OCI-LY3 (cell line): Measurements from ENCODE around the gene USP47.

Source experiments
- H2AFZ ChIP-seq: fragments of 200-600, 300-600 bp; shearing (Covaris generic); 2 replicates; pipeline ENCODE4 v1.6.0; 2014; ENCODE audit warnings: antibody characterized with exemption, low read depth, low read length
- H3K27ac ChIP-seq: fragments of 200-600, 300-600 bp; sonication (generic); 2 replicates; pipeline ENCODE4 v1.5.1; 2014; ENCODE audit warnings: mild to moderate bottlenecking, low read length, moderate library complexity, mixed read lengths
- H3K27me3 ChIP-seq: fragments of 200-600, 300-600 bp; sonication (generic); 2 replicates; pipeline ENCODE4 v1.6.1; 2014; ENCODE audit warnings: low read depth, low read length, mixed read lengths
- H3K36me3 ChIP-seq: fragments of 200-600, 300-600 bp; sonication (generic); replicated peaks from 2 replicates; pipeline ENCODE3; 2014; ENCODE audit warnings: low read depth, low read length, mixed read lengths
- H3K4me1 ChIP-seq: fragments of 300-600, 200-600 bp; sonication (generic); 2 replicates; pipeline ENCODE4 v1.6.1; 2014; ENCODE audit warnings: low read length, mixed read lengths
- H3K4me2 ChIP-seq: fragments of 200-600, 300-600 bp; sonication (generic); 2 replicates; pipeline ENCODE4 v1.6.1; 2014; ENCODE audit warnings: low read length, mixed read lengths
- H3K4me3 ChIP-seq: fragments of 300-600, 200-600 bp; sonication (generic); 2 replicates; pipeline ENCODE4 v1.5.1; 2014; ENCODE audit warnings: antibody characterized with exemption, mild to moderate bottlenecking, low read length, moderate library complexity
- H3K79me2 ChIP-seq: fragments of 300-600, 200-600 bp; shearing (Covaris generic); 2 replicates; pipeline ENCODE4 v1.6.1; 2014; ENCODE audit warnings: mild to moderate bottlenecking, low read length, mixed read lengths
- H3K9ac ChIP-seq: fragments of 300-600, 200-600 bp; shearing (Covaris generic); 2 replicates; pipeline ENCODE4 v1.6.0; 2014; ENCODE audit warnings: mild to moderate bottlenecking, low read length, moderate library complexity
- H3K9me3 ChIP-seq: fragments of 200-600, 300-600 bp; shearing (Covaris generic); 2 replicates; pipeline ENCODE4 v1.6.1; 2014; ENCODE audit warnings: low read length, mixed read lengths; ENCODE audit not compliant: insufficient read depth
- H4K20me1 ChIP-seq: fragments of 200-600, 300-600 bp; sonication (generic); 2 replicates; pipeline ENCODE4 v1.6.1; 2016; ENCODE audit warnings: low read length, mixed read lengths; ENCODE audit not compliant: insufficient read depth
- CTCF ChIP-seq: fragments of 200-600, 300-600 bp; sonication (generic); IDR thresholded peaks from 2 replicates; pipeline ENCODE4 v1.5.1; 2014; ENCODE audit warnings: antibody characterized with exemption, low read length, low read depth
- EZH2phosphoT487 ChIP-seq: fragments of 200-600 bp; shearing (Covaris generic); IDR thresholded peaks from 2 replicates; pipeline ENCODE4 v1.6.1; 2018; ENCODE audit warnings: antibody characterized with exemption, mixed run types, low read depth

USP47 gene

DNA sequence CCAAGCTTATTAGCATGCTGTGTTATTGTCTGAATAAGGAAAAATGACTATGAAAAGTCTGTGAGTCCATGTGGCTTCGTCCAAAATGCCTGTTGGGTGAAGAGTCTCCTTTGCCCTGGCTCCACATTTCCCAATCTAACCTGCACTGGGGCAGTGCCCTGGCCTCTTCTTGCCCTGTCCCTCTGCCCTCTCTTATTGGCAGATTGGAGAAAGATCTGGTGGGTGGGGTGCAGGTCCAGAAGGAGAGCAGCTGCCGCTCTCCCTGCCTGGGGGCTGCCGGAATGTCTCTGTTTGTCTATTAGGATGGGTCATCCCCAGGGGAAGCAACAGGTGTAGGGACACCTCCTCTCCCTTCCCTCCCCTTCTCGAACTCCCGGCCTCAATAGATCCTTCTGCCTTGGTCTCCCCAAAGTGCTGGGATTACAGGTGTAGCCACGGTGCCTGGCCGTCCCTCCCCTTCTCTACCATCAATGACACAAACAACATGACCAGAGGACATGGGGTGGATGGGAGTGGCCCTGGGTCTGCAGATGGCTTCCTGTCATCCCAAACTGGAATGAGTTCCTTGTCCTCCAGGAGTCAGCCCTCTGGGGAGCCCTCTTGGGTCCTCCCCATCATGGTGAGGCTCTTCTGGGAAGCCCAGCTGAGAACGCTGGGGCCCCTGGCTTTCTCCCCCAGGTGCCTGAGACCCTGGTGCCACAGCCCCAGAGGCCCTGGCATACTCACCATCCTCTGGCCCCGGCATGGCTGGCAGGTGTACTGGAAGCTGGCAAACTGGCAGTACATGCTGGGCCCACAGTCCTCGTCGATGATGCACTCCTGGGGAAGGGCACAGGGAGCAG, 126.1 kb downstream of the USP47 start:
- Histone ChIP-seq H4K20me1 (no peaks in the 10 kb centered on the region), H3K9ac (no peak overlapping the region), H3K4me3 (no peak overlapping the region), H3K9me3 (no peaks in the 10 kb centered on the region), H3K4me2 (no peak overlapping the region), H3K79me2 (no peaks in the 10 kb centered on the region), H3K27me3 (no peaks in the 10 kb centered on the region), H3K4me1 (no peaks in the 10 kb centered on the region), H3K36me3 (no peaks in the 10 kb centered on the region), H3K27ac (no peak overlapping the region), H2AFZ (no peak overlapping the region)
- TF ChIP-seq EZH2phosphoT487 = no peak
- no peak for TF ChIP-seq CTCF

DNA sequence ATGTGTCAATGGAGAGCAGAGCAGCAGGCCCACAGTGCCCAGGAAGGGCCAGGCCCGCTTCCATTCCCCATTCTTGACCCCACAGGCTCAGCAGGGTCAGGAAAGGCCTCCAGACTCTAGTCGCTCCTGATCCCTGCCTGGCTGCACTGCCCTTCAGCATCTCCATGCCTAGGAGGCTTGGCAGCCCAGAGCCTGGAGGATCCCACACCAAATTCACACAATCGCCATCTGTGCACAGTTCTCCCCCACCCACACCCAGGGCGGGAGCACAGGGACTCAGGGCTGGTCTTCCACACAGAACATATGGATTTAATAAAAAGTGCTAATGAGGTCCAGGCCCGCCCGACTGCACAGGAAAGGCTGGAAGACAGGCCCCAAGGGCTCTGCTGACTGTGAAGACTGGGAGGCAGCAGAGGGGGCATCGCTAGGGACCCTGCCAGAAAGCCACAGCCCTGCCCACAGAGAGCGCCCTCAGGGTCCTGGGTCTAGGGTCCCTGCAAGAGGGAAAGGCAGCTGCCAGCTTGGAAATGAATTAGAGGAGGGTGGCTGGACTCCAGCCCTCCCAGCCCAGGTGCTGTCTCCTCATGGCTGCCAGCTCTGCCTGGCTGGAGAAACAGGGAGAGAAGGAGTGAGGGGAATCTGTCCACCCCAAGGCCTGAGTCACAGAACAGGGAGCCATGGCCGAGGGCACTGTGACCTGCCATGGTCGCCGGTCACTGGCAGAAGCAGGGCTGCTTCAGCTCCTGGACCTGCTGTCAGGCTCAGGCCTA, 126.9 kb downstream of the USP47 start:
- Histone ChIP-seq H4K20me1 (no peaks in the 10 kb centered on the region), H3K9ac (no peak overlapping the region), H2AFZ (no peak overlapping the region), H3K79me2 (no peaks in the 10 kb centered on the region), H3K4me1 (no peaks in the 10 kb centered on the region), H3K4me2 (no peak overlapping the region), H3K27me3 (no peaks in the 10 kb centered on the region), H3K27ac (no peak overlapping the region), H3K9me3 (no peaks in the 10 kb centered on the region), H3K36me3 (no peaks in the 10 kb centered on the region), H3K4me3 (no peak overlapping the region)
- TF ChIP-seq EZH2phosphoT487 (no peak), CTCF (no peak)

DNA sequence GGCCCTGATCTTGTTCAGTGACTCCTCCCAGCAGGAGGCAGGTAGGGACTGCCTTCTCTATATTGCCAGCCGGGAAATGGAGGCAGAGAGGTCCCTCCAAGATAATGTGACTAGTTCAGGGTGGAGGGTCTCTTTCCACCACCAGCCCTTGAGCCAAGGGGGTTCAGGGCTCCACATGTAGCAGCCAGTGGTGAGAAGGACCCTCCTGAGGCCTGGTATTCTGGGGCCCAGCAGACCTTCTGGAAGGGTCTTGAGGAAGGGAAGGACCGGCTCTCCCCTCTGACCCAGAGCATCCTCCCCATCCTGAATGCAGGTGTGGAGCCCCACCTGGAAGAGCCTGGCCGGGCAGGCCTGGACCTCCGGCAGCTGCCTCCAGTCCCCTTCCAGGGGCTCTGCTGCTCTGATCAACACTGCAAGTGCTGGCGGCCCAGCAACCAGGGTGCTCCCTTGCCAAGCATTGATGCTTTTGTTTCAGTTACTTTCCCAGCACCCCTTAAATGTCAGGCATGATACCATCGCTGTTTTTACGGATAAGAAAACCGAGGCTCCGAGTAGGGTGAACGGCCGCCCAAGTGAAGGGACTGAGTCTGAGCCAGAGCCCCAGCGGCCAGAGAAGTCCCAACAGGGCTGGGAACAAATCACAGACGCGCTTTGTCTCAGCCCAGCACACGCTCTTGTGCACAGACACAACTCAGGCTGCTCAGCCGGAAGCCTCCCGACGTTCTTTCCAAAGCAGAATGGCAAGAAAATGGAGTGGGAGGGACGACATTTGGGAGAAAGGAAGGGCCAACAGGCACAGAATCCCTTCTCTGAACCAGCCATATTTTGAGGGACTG, 127.8 kb downstream of the USP47 start:
- no peak for TF ChIP-seq CTCF
- H4K20me1 ChIP-seq = no peaks in the 10 kb centered on the region
- H3K27ac ChIP-seq = no peak overlapping the region
- H2AFZ ChIP-seq = no peak overlapping the region
- H3K9ac ChIP-seq = no peak overlapping the region
- no peaks in the 10 kb centered on the region for H3K79me2 ChIP-seq
- no peaks in the 10 kb centered on the region for H3K9me3 ChIP-seq
- no peaks in the 10 kb centered on the region for H3K27me3 ChIP-seq
- no peaks in the 10 kb centered on the region for H3K36me3 ChIP-seq
- no peaks in the 10 kb centered on the region for H3K4me1 ChIP-seq
- no peak overlapping the region for H3K4me3 ChIP-seq
- no peak overlapping the region for H3K4me2 ChIP-seq

GRCh38 chr11:11970556-11970955, 128.8 kb downstream of the USP47 start:
- Histone ChIP-seq H4K20me1 (no peaks in the 10 kb centered on the region), H3K4me2 (no peak overlapping the region), H3K79me2 (no peaks in the 10 kb centered on the region), H3K9ac (no peak overlapping the region), H2AFZ (no peak overlapping the region), H3K4me3 (no peak overlapping the region), H3K9me3 (no peaks in the 10 kb centered on the region), H3K36me3 (no peaks in the 10 kb centered on the region), H3K4me1 (no peaks in the 10 kb centered on the region), H3K27ac (no peak overlapping the region), H3K27me3 (no peaks in the 10 kb centered on the region)
- TF ChIP-seq EZH2phosphoT487 (no peak), CTCF (no peak)
